Measurements from ENCODE around the gene GSDMA. TPM values are rescaled to one million over a fixed set of nuclear protein-coding genes. Genes with fewer than 3 reads are reported as not detected.

Gene GSDMA
- total and polyA plus RNA-seq, 4 donors = 0.06 to 0.23 (median 0.13) TPM

DNA sequence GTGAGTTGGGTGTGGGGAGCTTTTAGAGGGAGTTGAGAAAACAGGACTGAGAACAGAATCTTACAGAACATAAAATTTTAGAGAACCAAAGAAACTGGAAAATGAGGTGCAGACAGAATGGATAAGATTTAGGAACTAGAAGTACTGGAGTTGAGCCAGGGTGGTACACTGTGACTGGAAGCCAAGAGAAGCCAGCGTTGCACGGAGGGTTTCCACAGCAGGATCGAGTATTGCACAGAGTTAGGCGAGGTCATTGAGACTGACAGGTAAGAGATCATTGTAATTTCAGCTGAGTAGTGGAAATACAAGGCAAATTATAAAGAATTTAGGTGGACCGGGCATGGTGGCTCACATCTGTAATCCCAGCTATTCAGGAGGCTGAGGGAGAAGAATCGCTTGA lies 6.6 kb downstream of the GSDMA start:
- H3K27ac ChIP-seq (ENCODE audit: low read depth in 1 of 2, low read length in 2 of 2) = no peak overlapping the region
- no peak overlapping the region for H3K4me3 ChIP-seq (ENCODE audit: low read depth in 1 of 3, low read length in 3 of 3)
- no peaks in the 10 kb centered on the region for H3K4me1 ChIP-seq (ENCODE audit: control insufficient read depth in 4 of 4, insufficient read depth in 4 of 4, low read length in 3 of 4)
- WGBS = 85% methylated on average over 6 of the region's 6 CpGs
- no peak for TF ChIP-seq FOXA1 (IDR thresholded peaks at IDR 0.05)
- no peak for TF ChIP-seq RAD21 (IDR thresholded peaks at IDR 0.05)
- TF ChIP-seq, protein P1, sequence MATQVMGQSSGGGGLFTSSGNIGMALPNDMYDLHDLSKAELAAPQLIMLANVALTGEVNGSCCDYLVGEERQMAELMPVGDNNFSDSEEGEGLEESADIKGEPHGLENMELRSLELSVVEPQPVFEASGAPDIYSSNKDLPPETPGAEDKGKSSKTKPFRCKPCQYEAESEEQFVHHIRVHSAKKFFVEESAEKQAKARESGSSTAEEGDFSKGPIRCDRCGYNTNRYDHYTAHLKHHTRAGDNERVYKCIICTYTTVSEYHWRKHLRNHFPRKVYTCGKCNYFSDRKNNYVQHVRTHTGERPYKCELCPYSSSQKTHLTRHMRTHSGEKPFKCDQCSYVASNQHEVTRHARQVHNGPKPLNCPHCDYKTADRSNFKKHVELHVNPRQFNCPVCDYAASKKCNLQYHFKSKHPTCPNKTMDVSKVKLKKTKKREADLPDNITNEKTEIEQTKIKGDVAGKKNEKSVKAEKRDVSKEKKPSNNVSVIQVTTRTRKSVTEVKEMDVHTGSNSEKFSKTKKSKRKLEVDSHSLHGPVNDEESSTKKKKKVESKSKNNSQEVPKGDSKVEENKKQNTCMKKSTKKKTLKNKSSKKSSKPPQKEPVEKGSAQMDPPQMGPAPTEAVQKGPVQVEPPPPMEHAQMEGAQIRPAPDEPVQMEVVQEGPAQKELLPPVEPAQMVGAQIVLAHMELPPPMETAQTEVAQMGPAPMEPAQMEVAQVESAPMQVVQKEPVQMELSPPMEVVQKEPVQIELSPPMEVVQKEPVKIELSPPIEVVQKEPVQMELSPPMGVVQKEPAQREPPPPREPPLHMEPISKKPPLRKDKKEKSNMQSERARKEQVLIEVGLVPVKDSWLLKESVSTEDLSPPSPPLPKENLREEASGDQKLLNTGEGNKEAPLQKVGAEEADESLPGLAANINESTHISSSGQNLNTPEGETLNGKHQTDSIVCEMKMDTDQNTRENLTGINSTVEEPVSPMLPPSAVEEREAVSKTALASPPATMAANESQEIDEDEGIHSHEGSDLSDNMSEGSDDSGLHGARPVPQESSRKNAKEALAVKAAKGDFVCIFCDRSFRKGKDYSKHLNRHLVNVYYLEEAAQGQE (IDR thresholded peaks at IDR 0.05) = no peak
- no peak for TF ChIP-seq SP1 (IDR thresholded peaks at IDR 0.05)
- H3K9ac ChIP-seq (ENCODE audit: low read depth in 1 of 2, low read length in 2 of 2) = no peak overlapping the region
- no peaks in the 10 kb centered on the region for H3K36me3 ChIP-seq (ENCODE audit: control insufficient read depth in 4 of 4, insufficient read depth in 3 of 4, low read depth in 1 of 4, low read length in 3 of 4)
- no peaks in the 10 kb centered on the region for H3K27me3 ChIP-seq (ENCODE audit: control insufficient read depth in 4 of 4, insufficient read depth in 4 of 4, low read length in 3 of 4)
- no peak for DNase-seq (ENCODE audit: low spot score)
- H3K9me3 ChIP-seq (ENCODE audit: control insufficient read depth in 4 of 4, low read length in 3 of 4) = no peaks in the 10 kb centered on the region

DNA sequence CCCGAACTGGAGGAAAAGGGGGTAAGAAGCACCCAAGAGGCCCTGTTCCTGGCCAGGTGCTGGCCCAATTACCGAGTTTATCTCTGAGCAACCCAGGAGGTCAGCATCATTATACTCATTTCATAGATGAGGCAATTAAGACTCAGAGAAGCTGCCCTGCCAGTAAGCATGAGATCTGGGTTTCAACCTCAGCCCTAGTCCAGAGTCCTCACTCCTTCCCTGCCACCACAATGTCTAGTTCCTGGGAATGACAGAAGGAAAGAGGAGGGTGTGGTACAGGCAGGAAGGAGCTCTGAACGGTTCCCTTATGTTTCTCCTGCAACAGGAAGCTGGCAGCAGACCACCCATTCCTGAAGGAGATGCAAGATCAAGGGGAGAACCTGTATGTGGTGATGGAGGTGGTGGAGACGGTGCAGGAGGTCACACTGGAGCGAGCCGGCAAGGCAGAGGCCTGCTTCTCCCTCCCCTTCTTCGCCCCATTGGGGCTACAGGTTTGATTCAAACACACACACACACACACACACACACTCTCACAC lies 7.4 kb downstream of the GSDMA start:
- no peaks in the 10 kb centered on the region for H3K36me3 ChIP-seq (ENCODE audit: control insufficient read depth in 4 of 4, insufficient read depth in 3 of 4, low read depth in 1 of 4, low read length in 3 of 4)
- no peaks in the 10 kb centered on the region for H3K4me1 ChIP-seq (ENCODE audit: control insufficient read depth in 4 of 4, insufficient read depth in 4 of 4, low read length in 3 of 4)
- no peak for DNase-seq (ENCODE audit: low spot score)
- H3K27ac ChIP-seq (ENCODE audit: low read depth in 1 of 2, low read length in 2 of 2) = no peak overlapping the region
- no peak overlapping the region for H3K9ac ChIP-seq (ENCODE audit: low read depth in 1 of 2, low read length in 2 of 2)
- H3K27me3 ChIP-seq (ENCODE audit: control insufficient read depth in 4 of 4, insufficient read depth in 4 of 4, low read length in 3 of 4) = no peaks in the 10 kb centered on the region
- no peak overlapping the region for H3K4me3 ChIP-seq (ENCODE audit: low read depth in 1 of 3, low read length in 3 of 3)
- no peak for TF ChIP-seq SP1 (IDR thresholded peaks at IDR 0.05)
- no peak for TF ChIP-seq FOXA2 (IDR thresholded peaks at IDR 0.05)
- TF ChIP-seq RAD21 (IDR thresholded peaks at IDR 0.05) = no peak
- TF ChIP-seq, protein P2, sequence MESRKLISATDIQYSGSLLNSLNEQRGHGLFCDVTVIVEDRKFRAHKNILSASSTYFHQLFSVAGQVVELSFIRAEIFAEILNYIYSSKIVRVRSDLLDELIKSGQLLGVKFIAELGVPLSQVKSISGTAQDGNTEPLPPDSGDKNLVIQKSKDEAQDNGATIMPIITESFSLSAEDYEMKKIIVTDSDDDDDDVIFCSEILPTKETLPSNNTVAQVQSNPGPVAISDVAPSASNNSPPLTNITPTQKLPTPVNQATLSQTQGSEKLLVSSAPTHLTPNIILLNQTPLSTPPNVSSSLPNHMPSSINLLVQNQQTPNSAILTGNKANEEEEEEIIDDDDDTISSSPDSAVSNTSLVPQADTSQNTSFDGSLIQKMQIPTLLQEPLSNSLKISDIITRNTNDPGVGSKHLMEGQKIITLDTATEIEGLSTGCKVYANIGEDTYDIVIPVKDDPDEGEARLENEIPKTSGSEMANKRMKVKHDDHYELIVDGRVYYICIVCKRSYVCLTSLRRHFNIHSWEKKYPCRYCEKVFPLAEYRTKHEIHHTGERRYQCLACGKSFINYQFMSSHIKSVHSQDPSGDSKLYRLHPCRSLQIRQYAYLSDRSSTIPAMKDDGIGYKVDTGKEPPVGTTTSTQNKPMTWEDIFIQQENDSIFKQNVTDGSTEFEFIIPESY (IDR thresholded peaks at IDR 0.05) = no peak
- TF ChIP-seq FOXA1 (IDR thresholded peaks at IDR 0.05) = no peak
- 68% methylated on average over 7 of the region's 7 CpGs for WGBS
- H3K9me3 ChIP-seq (ENCODE audit: control insufficient read depth in 4 of 4, low read length in 3 of 4) = no peaks in the 10 kb centered on the region

DNA sequence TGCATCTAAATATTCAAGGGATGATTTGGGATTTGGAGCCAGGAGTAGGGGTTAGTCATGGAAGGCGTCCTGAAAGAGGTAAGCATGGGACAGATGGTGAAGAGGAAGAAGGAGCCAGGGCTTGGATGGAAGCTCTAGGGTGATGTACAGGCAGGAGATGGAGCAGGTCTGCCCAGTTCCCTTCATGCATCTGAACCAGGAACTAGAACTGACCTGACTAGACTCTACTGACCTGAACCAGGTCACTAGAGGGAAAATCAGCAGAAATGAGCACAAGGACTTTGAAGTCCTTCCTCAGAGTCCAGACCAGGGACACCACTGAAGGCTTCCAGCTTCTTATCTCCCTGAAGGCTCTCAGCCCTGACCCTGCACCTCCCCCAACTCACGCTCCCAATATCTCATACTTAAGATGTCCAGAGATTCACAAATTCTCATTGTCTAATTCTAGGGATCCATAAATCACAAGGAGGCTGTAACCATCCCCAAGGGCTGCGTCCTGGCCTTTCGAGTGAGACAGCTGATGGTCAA lies 8.3 kb downstream of the GSDMA start:
- DNase-seq (ENCODE audit: low spot score) = no peak
- no peak for TF ChIP-seq JUND (IDR thresholded peaks at IDR 0.05)
- TF ChIP-seq, protein P3, sequence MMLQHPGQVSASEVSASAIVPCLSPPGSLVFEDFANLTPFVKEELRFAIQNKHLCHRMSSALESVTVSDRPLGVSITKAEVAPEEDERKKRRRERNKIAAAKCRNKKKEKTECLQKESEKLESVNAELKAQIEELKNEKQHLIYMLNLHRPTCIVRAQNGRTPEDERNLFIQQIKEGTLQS (IDR thresholded peaks at IDR 0.05) = no peak
- TF ChIP-seq FOXA1 (IDR thresholded peaks at IDR 0.05) = no peak
- TF ChIP-seq FOXA2 (IDR thresholded peaks at IDR 0.05) = no peak
- no peak for TF ChIP-seq TAF1 (conservative IDR thresholded peaks at IDR 0.05)
- TF ChIP-seq SP1 (IDR thresholded peaks at IDR 0.05) = no peak
- TF ChIP-seq, protein P4, sequence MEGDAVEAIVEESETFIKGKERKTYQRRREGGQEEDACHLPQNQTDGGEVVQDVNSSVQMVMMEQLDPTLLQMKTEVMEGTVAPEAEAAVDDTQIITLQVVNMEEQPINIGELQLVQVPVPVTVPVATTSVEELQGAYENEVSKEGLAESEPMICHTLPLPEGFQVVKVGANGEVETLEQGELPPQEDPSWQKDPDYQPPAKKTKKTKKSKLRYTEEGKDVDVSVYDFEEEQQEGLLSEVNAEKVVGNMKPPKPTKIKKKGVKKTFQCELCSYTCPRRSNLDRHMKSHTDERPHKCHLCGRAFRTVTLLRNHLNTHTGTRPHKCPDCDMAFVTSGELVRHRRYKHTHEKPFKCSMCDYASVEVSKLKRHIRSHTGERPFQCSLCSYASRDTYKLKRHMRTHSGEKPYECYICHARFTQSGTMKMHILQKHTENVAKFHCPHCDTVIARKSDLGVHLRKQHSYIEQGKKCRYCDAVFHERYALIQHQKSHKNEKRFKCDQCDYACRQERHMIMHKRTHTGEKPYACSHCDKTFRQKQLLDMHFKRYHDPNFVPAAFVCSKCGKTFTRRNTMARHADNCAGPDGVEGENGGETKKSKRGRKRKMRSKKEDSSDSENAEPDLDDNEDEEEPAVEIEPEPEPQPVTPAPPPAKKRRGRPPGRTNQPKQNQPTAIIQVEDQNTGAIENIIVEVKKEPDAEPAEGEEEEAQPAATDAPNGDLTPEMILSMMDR (IDR thresholded peaks at IDR 0.05; ENCODE audit: low read depth, low read length, missing input control) = no peak
- TF ChIP-seq EGR1 (IDR thresholded peaks at IDR 0.05; ENCODE audit: low read depth in 2 of 2) = no peak
- no peak for TF ChIP-seq GABPA (IDR thresholded peaks at IDR 0.05 in 1 of 2, conservative IDR thresholded peaks at IDR 0.05 in 1 of 2)
- TF ChIP-seq NR2F2 (IDR thresholded peaks at IDR 0.05) = no peak
- no peak for TF ChIP-seq YY1 (IDR thresholded peaks at IDR 0.05)
- TF ChIP-seq, protein P2 (IDR thresholded peaks at IDR 0.05) = no peak
- TF ChIP-seq HNF4A (conservative IDR thresholded peaks at IDR 0.05) = no peak
- TF ChIP-seq RXRA (IDR thresholded peaks at IDR 0.05) = no peak

More for the DNA sequence above, 8.3 kb downstream of the GSDMA start:
- Histone ChIP-seq H3K27ac (ENCODE audit: low read depth in 1 of 2, low read length in 2 of 2) (no peak overlapping the region), H3K27me3 (ENCODE audit: control insufficient read depth in 4 of 4, insufficient read depth in 4 of 4, low read length in 3 of 4) (no peaks in the 10 kb centered on the region), H3K4me3 (ENCODE audit: low read depth in 1 of 3, low read length in 3 of 3) (no peak overlapping the region), H3K9ac (ENCODE audit: low read depth in 1 of 2, low read length in 2 of 2) (no peak overlapping the region), H3K4me1 (ENCODE audit: control insufficient read depth in 4 of 4, insufficient read depth in 4 of 4, low read length in 3 of 4) (no peaks in the 10 kb centered on the region), H3K9me3 (ENCODE audit: control insufficient read depth in 4 of 4, low read length in 3 of 4) (no peaks in the 10 kb centered on the region), H3K36me3 (ENCODE audit: control insufficient read depth in 4 of 4, insufficient read depth in 3 of 4, low read depth in 1 of 4, low read length in 3 of 4) (no peaks in the 10 kb centered on the region)
- WGBS = 92% methylated on average over 4 of the region's 4 CpGs
